ENCODE data around the gene RWDD4. TPM values are rescaled to one million over a fixed set of nuclear protein-coding genes. Genes with fewer than 3 reads are reported as not detected.

Gene RWDD4
- polyA plus RNA-seq, 2 of the 4 experiments (the other 2 are of a cell fraction): 18.7 to 20.4 TPM

- peak; percentile 60; the same call in 1 of the 3 replicates for TF ChIP-seq BCL3 (IDR thresholded peaks at IDR 0.05)
Observed at GRCh38 chr4:183659029-183659871, at the start of gene RWDD4, which contains the start of gene TRAPPC11 (continued).

- FAIRE-seq (no peak), ATAC-seq (no peak), DNase-seq (ENCODE audit: low read depth in 1 of 2, low spot score in 1 of 2) (no peak)
- H3K4me2 ChIP-seq: no peak overlapping the region
- WGBS (ENCODE audit: missing lambda C conversion rate): 0% methylated on average over 1 of the region's 1 CpG
- TF ChIP-seq ZC3H11A (IDR thresholded peaks at IDR 0.05): no peak
- no peak for TF ChIP-seq BCL3 (IDR thresholded peaks at IDR 0.05)
- no peak for TF ChIP-seq MAX (IDR thresholded peaks at IDR 0.05)
- TF ChIP-seq CTCF (IDR thresholded peaks at IDR 0.05): no peak
- TF ChIP-seq RFX5 (IDR thresholded peaks at IDR 0.05): no peak
- TF ChIP-seq FOSL2 (IDR thresholded peaks at IDR 0.05): no peak
- TF ChIP-seq FOSL2 (CRISPR knock-in tag; IDR thresholded peaks at IDR 0.05): no peak
- TF ChIP-seq NR3C1 (IDR thresholded peaks at IDR 0.05): no peak
- no peak for TF ChIP-seq MAFK (IDR thresholded peaks at IDR 0.05; ENCODE audit: partially characterized antibody)
- no peak for TF ChIP-seq FOSB (CRISPR knock-in tag; IDR thresholded peaks at IDR 0.05)
- no peak for TF ChIP-seq TFCP2L1 (CRISPR knock-in tag; IDR thresholded peaks at IDR 0.05)
- TF ChIP-seq HEYL (CRISPR knock-in tag; IDR thresholded peaks at IDR 0.05): no peak
- TF ChIP-seq GATA3 (IDR thresholded peaks at IDR 0.05; ENCODE audit: borderline replicate concordance): no peak
- H3K4me3 ChIP-seq: no peak overlapping the region
- ChIA-PET CTCF (no interaction called here), POLR2A (no interaction called here)
- no peaks in the 10 kb centered on the region for H3K4me1 ChIP-seq
- no peak overlapping the region for H3K27ac ChIP-seq
- H3K9me3 ChIP-seq: no peaks in the 10 kb centered on the region
Observed at GRCh38 chr4:183702492-183702891, 43.5 kb upstream of the RWDD4 start.

GRCh38 chr4:183700407-183700806 lies 41.4 kb upstream of the RWDD4 start:
- no peak for DNase-seq (ENCODE audit: low read depth in 1 of 2, low spot score in 1 of 2)
- TF ChIP-seq PHF8 (IDR thresholded peaks at IDR 0.05; ENCODE audit: borderline replicate concordance, low read depth) (no peak), E2F6 (IDR thresholded peaks at IDR 0.05; ENCODE audit: borderline replicate concordance, low read depth) (no peak), ELK1 (IDR thresholded peaks at IDR 0.05; ENCODE audit: low read depth, low read length) (no peak), NFE2L2 (conservative IDR thresholded peaks at IDR 0.05; ENCODE audit: low read length) (no peak), EHF (CRISPR knock-in tag; IDR thresholded peaks at IDR 0.05) (no peak), USF2 (IDR thresholded peaks at IDR 0.05) (no peak), SMC3 (IDR thresholded peaks at IDR 0.05) (no peak), CHD2 (IDR thresholded peaks at IDR 0.05; ENCODE audit: low read length, partially characterized antibody) (no peak), HMGXB4 (CRISPR knock-in tag; IDR thresholded peaks at IDR 0.05; ENCODE audit: borderline replicate concordance) (no peak), NPAS2 (CRISPR knock-in tag; IDR thresholded peaks at IDR 0.05; ENCODE audit: borderline replicate concordance) (no peak), CTCF (IDR thresholded peaks at IDR 0.05) (no peak), RFX5 (IDR thresholded peaks at IDR 0.05) (no peak)

More at GRCh38 chr4:183700407-183700806, 41.4 kb upstream of the RWDD4 start:
- 96% methylated on average over 4 of the region's 4 CpGs for WGBS (ENCODE audit: missing lambda C conversion rate)
- POLR2A ChIA-PET: no interaction called here
- FAIRE-seq: no peak
- H3K27ac ChIP-seq: no peak overlapping the region
- no peaks in the 10 kb centered on the region for H3K4me1 ChIP-seq
- H3K9me3 ChIP-seq: no peaks in the 10 kb centered on the region
- H3K4me2 ChIP-seq: no peak overlapping the region
- CTCF ChIA-PET: no interaction called here
- no peak overlapping the region for H3K4me3 ChIP-seq
- ATAC-seq: no peak
